ENCODE measurements around the gene RGS6.

Gene RGS6

DNA sequence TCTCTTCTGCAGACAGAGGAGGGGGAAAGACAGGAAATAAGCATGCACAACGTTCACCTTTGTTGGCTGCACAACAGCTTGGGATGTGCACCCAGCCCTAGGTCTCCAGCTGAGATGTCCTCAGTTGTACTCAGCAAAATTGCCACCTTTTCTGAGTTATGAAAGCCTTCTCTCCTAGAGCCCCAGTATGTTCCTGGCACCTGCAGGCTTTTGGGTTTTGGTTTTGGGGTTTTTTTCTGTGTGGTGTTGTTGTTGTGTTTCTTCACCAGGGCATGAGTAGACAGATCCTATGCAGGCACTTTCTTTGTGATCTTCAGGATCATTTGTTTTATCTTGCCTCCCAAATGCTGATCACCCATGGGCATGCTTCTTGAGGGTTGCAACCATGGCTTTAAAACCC lies 498.2 kb downstream of the RGS6 start:
- Histone ChIP-seq H3K9ac (ENCODE audit: low read depth in 1 of 2, low read length in 2 of 2) (no peak overlapping the region), H3K27ac (ENCODE audit: low read depth, low read length) (no peak overlapping the region), H3K4me1 (ENCODE audit: control insufficient read depth in 1 of 2, insufficient read depth in 2 of 2, low read length in 2 of 2) (no peaks in the 10 kb centered on the region), H3K27me3 (ENCODE audit: control insufficient read depth in 1 of 2, insufficient read depth in 2 of 2, low read length in 2 of 2) (no peaks in the 10 kb centered on the region), H3K36me3 (ENCODE audit: control insufficient read depth in 1 of 2, insufficient read depth in 2 of 2, low read length in 2 of 2) (no peaks in the 10 kb centered on the region), H3K4me3 (ENCODE audit: low read depth in 1 of 2, low read length in 2 of 2) (no peak overlapping the region), H3K9me3 (ENCODE audit: control insufficient read depth in 1 of 2, low read length in 2 of 2) (peaks cover 0 to 2% of the 10 kb centered on the region in 2 donors)

DNA sequence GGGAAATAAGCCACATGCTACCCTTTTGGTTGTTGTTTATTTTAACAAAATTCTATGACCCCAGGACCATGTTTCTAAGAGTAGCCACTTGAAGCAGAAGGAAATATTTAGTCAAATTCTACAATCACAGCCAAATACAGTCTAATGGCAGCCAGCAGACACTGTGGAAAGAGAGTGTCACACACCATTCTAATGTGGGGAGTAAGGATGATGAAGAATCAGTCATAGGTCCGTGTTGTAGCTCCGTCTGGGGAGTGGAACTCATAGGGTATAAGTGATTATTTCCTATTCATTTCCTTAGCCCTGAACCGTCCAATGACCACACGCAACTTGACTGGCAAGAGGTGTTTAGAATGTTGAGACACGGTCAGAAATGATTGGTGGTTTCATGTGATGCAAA lies 500.5 kb downstream of the RGS6 start:
- Histone ChIP-seq H3K4me1 (ENCODE audit: control insufficient read depth in 1 of 2, insufficient read depth in 2 of 2, low read length in 2 of 2) (no peaks in the 10 kb centered on the region), H3K9ac (ENCODE audit: low read depth in 1 of 2, low read length in 2 of 2) (no peak overlapping the region)

DNA sequence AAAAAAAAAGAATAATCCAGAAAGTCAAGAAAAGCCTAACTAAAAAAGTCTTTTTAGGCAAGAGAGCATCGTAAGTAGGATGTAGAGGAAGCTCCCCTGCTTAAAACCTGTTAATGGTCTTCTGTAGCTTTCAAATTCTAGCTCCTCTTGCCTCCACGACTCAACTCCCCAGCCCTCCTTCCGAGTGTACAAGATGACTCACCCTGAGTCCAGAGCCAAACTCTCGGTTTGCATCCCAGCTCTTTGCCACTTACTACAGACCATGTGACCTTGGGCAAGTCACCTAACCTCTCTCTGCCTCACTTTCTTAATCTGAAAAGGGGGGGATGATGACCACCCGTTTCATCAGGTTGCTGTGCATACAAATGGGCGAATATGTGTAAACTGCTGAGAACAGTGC lies 501.3 kb downstream of the RGS6 start:
- no peaks in the 10 kb centered on the region for H3K27me3 ChIP-seq (ENCODE audit: control insufficient read depth in 1 of 2, insufficient read depth in 2 of 2, low read length in 2 of 2)
- H3K4me1 ChIP-seq (ENCODE audit: control insufficient read depth in 1 of 2, insufficient read depth in 2 of 2, low read length in 2 of 2): no peaks in the 10 kb centered on the region
- H3K9me3 ChIP-seq (ENCODE audit: control insufficient read depth in 1 of 2, low read length in 2 of 2): no peaks in the 10 kb centered on the region
- no peak overlapping the region for H3K27ac ChIP-seq (ENCODE audit: low read depth, low read length)
- H3K4me3 ChIP-seq (ENCODE audit: low read depth in 1 of 2, low read length in 2 of 2): no peak overlapping the region
- no peak overlapping the region for H3K9ac ChIP-seq (ENCODE audit: low read depth in 1 of 2, low read length in 2 of 2)
- H3K36me3 ChIP-seq (ENCODE audit: control insufficient read depth in 1 of 2, insufficient read depth in 2 of 2, low read length in 2 of 2): no peaks in the 10 kb centered on the region

More for the DNA sequence above, 500.5 kb downstream of the RGS6 start:
- Histone ChIP-seq H3K4me3 (ENCODE audit: low read depth in 1 of 2, low read length in 2 of 2) (no peak overlapping the region), H3K27ac (ENCODE audit: low read depth, low read length) (no peak overlapping the region), H3K9me3 (ENCODE audit: control insufficient read depth in 1 of 2, low read length in 2 of 2) (peaks cover 0 to 2% of the 10 kb centered on the region in 2 donors), H3K36me3 (ENCODE audit: control insufficient read depth in 1 of 2, insufficient read depth in 2 of 2, low read length in 2 of 2) (no peaks in the 10 kb centered on the region), H3K27me3 (ENCODE audit: control insufficient read depth in 1 of 2, insufficient read depth in 2 of 2, low read length in 2 of 2) (no peaks in the 10 kb centered on the region)

- H3K9ac ChIP-seq (ENCODE audit: low read depth in 1 of 2, low read length in 2 of 2): no peak overlapping the region
- no peaks in the 10 kb centered on the region for H3K9me3 ChIP-seq (ENCODE audit: control insufficient read depth in 1 of 2, low read length in 2 of 2)
- no peaks in the 10 kb centered on the region for H3K27me3 ChIP-seq (ENCODE audit: control insufficient read depth in 1 of 2, insufficient read depth in 2 of 2, low read length in 2 of 2)
- no peak overlapping the region for H3K4me3 ChIP-seq (ENCODE audit: low read depth in 1 of 2, low read length in 2 of 2)
- peaks cover 0 to 1% of the 10 kb centered on the region in 2 donors for H3K4me1 ChIP-seq (ENCODE audit: control insufficient read depth in 1 of 2, insufficient read depth in 2 of 2, low read length in 2 of 2)
- no peaks in the 10 kb centered on the region for H3K36me3 ChIP-seq (ENCODE audit: control insufficient read depth in 1 of 2, insufficient read depth in 2 of 2, low read length in 2 of 2)
- no peak overlapping the region for H3K27ac ChIP-seq (ENCODE audit: low read depth, low read length)
These were observed 502.6 kb downstream of the RGS6 start for GRCh38 chr14:72434856-72435255.

DNA sequence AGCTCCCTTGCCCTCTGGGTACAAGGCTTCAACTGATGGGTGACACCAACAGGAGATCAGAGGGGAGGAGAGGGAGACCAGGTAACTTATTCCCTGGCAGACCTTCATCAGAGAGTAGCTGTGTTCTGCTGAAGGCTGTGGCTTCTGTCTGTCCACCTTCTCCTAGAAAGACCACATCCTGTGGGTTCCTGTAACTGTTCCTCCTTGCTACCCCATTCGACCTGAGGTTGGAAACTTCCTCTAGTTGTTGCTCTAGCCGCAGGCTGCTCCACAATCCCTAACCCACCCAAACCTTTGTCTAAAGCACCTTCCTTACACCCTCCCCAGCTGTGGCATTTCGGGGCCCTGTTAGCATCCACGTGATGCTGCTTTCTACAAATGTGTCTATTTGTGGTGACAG lies 507.5 kb downstream of the RGS6 start:
- no peaks in the 10 kb centered on the region for H3K9me3 ChIP-seq (ENCODE audit: control insufficient read depth in 1 of 2, low read length in 2 of 2)
- peaks cover 8 to 19% of the 10 kb centered on the region in 2 donors for H3K4me1 ChIP-seq (ENCODE audit: control insufficient read depth in 1 of 2, insufficient read depth in 2 of 2, low read length in 2 of 2)
- no peak overlapping the region for H3K9ac ChIP-seq (ENCODE audit: low read depth in 1 of 2, low read length in 2 of 2)
- H3K4me3 ChIP-seq (ENCODE audit: low read depth in 1 of 2, low read length in 2 of 2): no peak overlapping the region
- no peaks in the 10 kb centered on the region for H3K36me3 ChIP-seq (ENCODE audit: control insufficient read depth in 1 of 2, insufficient read depth in 2 of 2, low read length in 2 of 2)
- H3K27ac ChIP-seq (ENCODE audit: low read depth, low read length): no peak overlapping the region
- H3K27me3 ChIP-seq (ENCODE audit: control insufficient read depth in 1 of 2, insufficient read depth in 2 of 2, low read length in 2 of 2): no peaks in the 10 kb centered on the region

GRCh38 chr14:72443256-72443655 lies 511.0 kb downstream of the RGS6 start:
- Histone ChIP-seq H3K4me1 (ENCODE audit: control insufficient read depth in 1 of 2, insufficient read depth in 2 of 2, low read length in 2 of 2) (peaks cover 10 to 21% of the 10 kb centered on the region in 2 donors), H3K36me3 (ENCODE audit: control insufficient read depth in 1 of 2, insufficient read depth in 2 of 2, low read length in 2 of 2) (no peaks in the 10 kb centered on the region), H3K4me3 (ENCODE audit: low read depth in 1 of 2, low read length in 2 of 2) (no peak overlapping the region), H3K9me3 (ENCODE audit: control insufficient read depth in 1 of 2, low read length in 2 of 2) (no peaks in the 10 kb centered on the region), H3K27me3 (ENCODE audit: control insufficient read depth in 1 of 2, insufficient read depth in 2 of 2, low read length in 2 of 2) (no peaks in the 10 kb centered on the region), H3K9ac (ENCODE audit: low read depth in 1 of 2, low read length in 2 of 2) (no peak overlapping the region), H3K27ac (ENCODE audit: low read depth, low read length) (no peak overlapping the region)

DNA sequence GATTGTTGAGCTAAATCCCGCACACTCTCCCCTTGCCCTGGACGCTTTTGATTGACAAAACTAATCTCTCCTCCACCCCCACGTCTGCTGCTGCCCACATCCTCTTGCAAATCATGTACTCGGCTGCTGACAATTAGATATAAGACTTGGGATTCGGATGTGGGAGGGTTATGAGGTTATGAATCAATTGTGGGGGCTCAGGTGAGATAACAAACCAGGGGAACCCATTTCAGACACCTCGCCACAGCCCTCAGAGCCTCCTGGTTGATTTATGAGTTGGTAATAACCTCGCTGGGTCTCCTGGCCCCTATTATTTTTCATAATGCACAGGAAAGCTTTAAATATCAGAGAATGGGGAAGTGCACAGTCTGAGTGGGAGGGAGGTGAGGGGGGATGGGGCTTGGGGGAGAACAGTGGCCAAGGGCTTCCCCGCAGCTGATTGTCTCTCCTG lies 511.8 kb downstream of the RGS6 start:
- Histone ChIP-seq H3K9me3 (ENCODE audit: control insufficient read depth in 1 of 2, low read length in 2 of 2) (no peaks in the 10 kb centered on the region), H3K36me3 (ENCODE audit: control insufficient read depth in 1 of 2, insufficient read depth in 2 of 2, low read length in 2 of 2) (no peaks in the 10 kb centered on the region), H3K9ac (ENCODE audit: low read depth in 1 of 2, low read length in 2 of 2) (no peak overlapping the region), H3K4me3 (ENCODE audit: low read depth in 1 of 2, low read length in 2 of 2) (no peak overlapping the region), H3K4me1 (ENCODE audit: control insufficient read depth in 1 of 2, insufficient read depth in 2 of 2, low read length in 2 of 2) (peaks cover 10 to 21% of the 10 kb centered on the region in 2 donors), H3K27me3 (ENCODE audit: control insufficient read depth in 1 of 2, insufficient read depth in 2 of 2, low read length in 2 of 2) (no peaks in the 10 kb centered on the region), H3K27ac (ENCODE audit: low read depth, low read length) (no peak overlapping the region)

- Histone ChIP-seq H3K27me3 (ENCODE audit: control insufficient read depth in 1 of 2, insufficient read depth in 2 of 2, low read length in 2 of 2) (no peaks in the 10 kb centered on the region), H3K9ac (ENCODE audit: low read depth in 1 of 2, low read length in 2 of 2) (no peak overlapping the region), H3K4me3 (ENCODE audit: low read depth in 1 of 2, low read length in 2 of 2) (no peak overlapping the region), H3K9me3 (ENCODE audit: control insufficient read depth in 1 of 2, low read length in 2 of 2) (no peaks in the 10 kb centered on the region), H3K4me1 (ENCODE audit: control insufficient read depth in 1 of 2, insufficient read depth in 2 of 2, low read length in 2 of 2) (peaks cover 10 to 21% of the 10 kb centered on the region in 2 donors), H3K36me3 (ENCODE audit: control insufficient read depth in 1 of 2, insufficient read depth in 2 of 2, low read length in 2 of 2) (no peaks in the 10 kb centered on the region), H3K27ac (ENCODE audit: low read depth, low read length) (no peak overlapping the region)
These were observed 512.5 kb downstream of the RGS6 start for GRCh38 chr14:72444701-72445100.

GRCh38 chr14:72448212-72448611 lies 516.0 kb downstream of the RGS6 start:
- H3K4me1 ChIP-seq (ENCODE audit: control insufficient read depth in 1 of 2, insufficient read depth in 2 of 2, low read length in 2 of 2): peaks cover 11 to 12% of the 10 kb centered on the region in 2 donors
- H3K36me3 ChIP-seq (ENCODE audit: control insufficient read depth in 1 of 2, insufficient read depth in 2 of 2, low read length in 2 of 2): no peaks in the 10 kb centered on the region
- H3K9ac ChIP-seq (ENCODE audit: low read depth in 1 of 2, low read length in 2 of 2): no peak overlapping the region
- no peaks in the 10 kb centered on the region for H3K9me3 ChIP-seq (ENCODE audit: control insufficient read depth in 1 of 2, low read length in 2 of 2)
- H3K27ac ChIP-seq (ENCODE audit: low read depth, low read length): no peak overlapping the region
- H3K4me3 ChIP-seq (ENCODE audit: low read depth in 1 of 2, low read length in 2 of 2): no peak overlapping the region
- H3K27me3 ChIP-seq (ENCODE audit: control insufficient read depth in 1 of 2, insufficient read depth in 2 of 2, low read length in 2 of 2): no peaks in the 10 kb centered on the region

DNA sequence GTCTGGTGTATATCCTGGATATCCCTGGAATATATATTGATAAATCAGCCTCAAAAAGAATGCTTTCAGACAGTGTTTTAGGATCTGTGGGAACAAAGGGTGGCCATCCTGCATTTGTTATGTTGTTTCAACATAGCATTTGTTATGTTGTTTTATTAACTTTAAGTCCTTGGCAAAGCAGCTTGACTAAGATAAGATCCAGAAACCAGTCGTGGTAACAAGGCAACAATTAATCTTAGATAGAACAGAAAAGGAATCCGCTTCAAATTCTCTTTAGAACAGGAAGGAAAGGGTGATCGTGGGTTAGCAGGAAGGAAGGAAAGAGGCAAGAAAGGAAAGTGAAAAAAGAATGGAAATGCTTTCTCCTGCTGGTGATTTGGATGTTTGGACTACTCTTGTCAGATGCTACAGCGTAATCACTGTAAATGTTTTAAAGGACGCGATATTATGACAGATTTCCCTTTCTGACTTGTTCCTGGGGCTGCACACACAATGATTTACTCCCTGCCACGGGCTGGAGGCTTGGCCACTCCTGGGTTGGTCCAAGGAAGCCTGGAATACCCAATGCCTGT lies 518.3 kb downstream of the RGS6 start:
- no peaks in the 10 kb centered on the region for H3K9me3 ChIP-seq (ENCODE audit: control insufficient read depth in 1 of 2, low read length in 2 of 2)
- H3K27me3 ChIP-seq (ENCODE audit: control insufficient read depth in 1 of 2, insufficient read depth in 2 of 2, low read length in 2 of 2): no peaks in the 10 kb centered on the region
- H3K9ac ChIP-seq (ENCODE audit: low read depth in 1 of 2, low read length in 2 of 2): no peak overlapping the region
- H3K27ac ChIP-seq (ENCODE audit: low read depth, low read length): no peak overlapping the region
- no peaks in the 10 kb centered on the region for H3K36me3 ChIP-seq (ENCODE audit: control insufficient read depth in 1 of 2, insufficient read depth in 2 of 2, low read length in 2 of 2)
- H3K4me1 ChIP-seq (ENCODE audit: control insufficient read depth in 1 of 2, insufficient read depth in 2 of 2, low read length in 2 of 2): peaks cover 6% of the 10 kb centered on the region in 2 donors
- no peak overlapping the region for H3K4me3 ChIP-seq (ENCODE audit: low read depth in 1 of 2, low read length in 2 of 2)

All from duodenal mucosa (tissue), 2 donors.